Measurements from ENCODE around the gene TASOR2. TPM values are rescaled to one million over a fixed set of nuclear protein-coding genes. Genes with fewer than 3 reads are reported as not detected.

Gene TASOR2
- total RNA-seq, 3 donors from 2014 or later: 93.4 to 115 (median 109) TPM

GRCh38 chr10:5665373-5666007 is 19.1 kb upstream of the TASOR2 start:
- Mint-ChIP-seq H3K36me3 (ENCODE audit: insufficient read depth) (no peaks in the 10 kb centered on the region), H3K4me3 (peak overlapping the region; percentile 75), H3K27me3 (ENCODE audit: low read depth) (no peaks in the 10 kb centered on the region), H3K9me3 (no peaks in the 10 kb centered on the region), H3K4me1 (ENCODE audit: low read depth) (peaks cover 16% of the 10 kb centered on the region)
- ATAC-seq (no peak), DNase-seq (no peak)

GRCh38 chr10:5666008-5666840 is 18.4 kb upstream of the TASOR2 start, which contains the start of gene ASB13:
ASB13 (minus strand) TSS chr10:5666595; CDS start chr10:5666551, 44 bp downstream.
- Mint-ChIP-seq H3K4me3 (peak within 1 kb of the TSS; percentile 88), H3K4me1 (ENCODE audit: low read depth) (peaks cover 16% of the 10 kb centered on the region), H3K36me3 (ENCODE audit: insufficient read depth) (no peaks in the 10 kb centered on the region), H3K9me3 (no peaks in the 10 kb centered on the region), H3K27me3 (ENCODE audit: low read depth) (no peaks in the 10 kb centered on the region)
- ATAC-seq (peak; percentile 89 to 92), DNase-seq (no peak)

DNA sequence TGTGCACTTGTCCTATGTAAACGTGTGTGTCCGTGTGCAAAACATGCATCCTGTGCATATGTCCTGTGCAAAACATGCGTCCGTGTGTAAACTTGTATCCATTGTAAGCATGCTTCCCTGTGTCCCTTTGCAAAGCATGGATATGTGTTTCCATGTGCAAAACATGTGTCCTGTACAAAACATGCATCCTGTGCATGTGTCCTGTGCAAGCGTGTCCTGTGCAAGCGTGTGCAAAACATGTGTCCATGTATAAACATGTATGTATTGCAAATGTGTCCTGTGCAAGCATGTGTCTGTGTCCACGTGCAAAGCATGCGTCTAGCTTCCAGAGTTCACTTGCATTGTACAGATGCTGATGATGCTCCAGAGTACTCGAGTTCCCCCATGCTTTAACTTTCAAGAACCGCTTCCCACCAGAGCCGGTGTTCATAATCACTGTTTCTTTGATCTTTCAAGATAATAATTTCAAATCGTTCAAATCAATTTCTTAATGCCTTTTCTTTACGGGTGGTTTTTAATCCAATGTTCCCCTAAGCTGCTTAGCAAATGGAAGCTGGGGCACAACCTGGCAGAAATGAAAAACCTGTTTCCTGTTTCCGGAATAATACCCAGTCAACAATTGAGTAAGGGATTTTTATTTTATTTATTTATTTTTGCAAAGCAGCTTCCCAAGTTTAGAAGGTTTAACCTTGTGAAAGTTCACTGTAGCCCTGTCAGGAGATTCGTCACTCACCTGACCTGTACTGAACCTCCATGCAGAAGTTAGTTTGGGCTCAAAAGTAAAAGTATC is 17.6 kb upstream of the TASOR2 start:
- no peak for DNase-seq
- Mint-ChIP-seq H3K4me3 (peak overlapping the region; percentile 88), H3K9me3 (no peaks in the 10 kb centered on the region), H3K4me1 (ENCODE audit: low read depth) (peaks cover 16% of the 10 kb centered on the region), H3K27me3 (ENCODE audit: low read depth) (no peaks in the 10 kb centered on the region), H3K36me3 (ENCODE audit: insufficient read depth) (no peaks in the 10 kb centered on the region)
- peak in 1 of 2 donors; percentile 23 for ATAC-seq

GRCh38 chr10:5668429-5668828 is 16.2 kb upstream of the TASOR2 start:
- no peaks in the 10 kb centered on the region for H3K9me3 Mint-ChIP-seq
- DNase-seq (no peak), ATAC-seq (no peak)
- H3K36me3 Mint-ChIP-seq (ENCODE audit: insufficient read depth): no peaks in the 10 kb centered on the region
- H3K27me3 Mint-ChIP-seq (ENCODE audit: low read depth): peaks cover 3% of the 10 kb centered on the region
- H3K4me3 Mint-ChIP-seq: no peak overlapping the region
- H3K4me1 Mint-ChIP-seq (ENCODE audit: low read depth): peaks cover 16% of the 10 kb centered on the region

- Mint-ChIP-seq H3K27me3 (ENCODE audit: low read depth) (peaks cover 6% of the 10 kb centered on the region), H3K36me3 (ENCODE audit: insufficient read depth) (no peaks in the 10 kb centered on the region), H3K4me3 (no peak overlapping the region), H3K4me1 (ENCODE audit: low read depth) (peaks cover 13% of the 10 kb centered on the region), H3K9me3 (no peaks in the 10 kb centered on the region)
- ATAC-seq (no peak), DNase-seq (no peak)
Measured at GRCh38 chr10:5669604-5670003, 15.0 kb upstream of the TASOR2 start.

DNA sequence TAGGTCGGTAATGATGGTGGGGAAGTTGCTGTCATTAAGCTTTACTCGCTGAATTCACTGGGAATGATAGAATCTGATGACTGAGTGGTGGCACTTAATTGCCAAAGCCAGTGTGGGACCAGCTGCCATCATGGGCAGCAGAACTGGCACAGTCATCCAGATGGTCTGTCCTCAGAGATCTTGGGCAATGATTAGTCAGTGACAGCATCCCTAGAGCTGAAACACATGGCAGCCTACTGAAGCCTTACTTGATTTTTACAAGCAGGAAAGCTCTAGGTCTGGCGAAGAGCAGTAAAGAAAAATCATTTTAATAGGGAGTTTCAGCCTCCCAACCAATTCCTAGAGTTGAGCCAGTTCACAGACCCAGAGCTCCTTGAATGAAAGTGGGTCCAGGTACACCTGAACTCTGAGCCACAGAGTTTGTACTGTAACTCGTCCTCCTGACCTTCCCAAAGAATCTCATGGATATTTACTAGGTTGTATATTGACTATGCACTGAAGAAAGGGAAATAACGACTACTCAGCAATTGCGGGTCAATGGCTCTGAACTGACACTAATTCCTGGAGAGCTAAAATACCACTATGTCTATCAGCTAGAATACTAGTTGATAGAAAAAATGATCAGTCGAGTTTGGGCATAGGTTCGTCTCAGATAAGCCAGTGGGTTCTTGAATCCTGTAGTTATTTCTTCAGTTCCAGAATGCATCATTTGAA is 13.8 kb upstream of the TASOR2 start:
- ATAC-seq: no peak
- H3K27me3 Mint-ChIP-seq (ENCODE audit: low read depth): peaks cover 6% of the 10 kb centered on the region
- no peak for DNase-seq
- no peak overlapping the region for H3K4me3 Mint-ChIP-seq
- no peaks in the 10 kb centered on the region for H3K36me3 Mint-ChIP-seq (ENCODE audit: insufficient read depth)
- no peaks in the 10 kb centered on the region for H3K9me3 Mint-ChIP-seq
- H3K4me1 Mint-ChIP-seq (ENCODE audit: low read depth): peaks cover 10% of the 10 kb centered on the region

GRCh38 chr10:5678397-5679036 is 6.1 kb upstream of the TASOR2 start:
- no peak overlapping the region for H3K4me3 Mint-ChIP-seq
- DNase-seq (no peak), ATAC-seq (no peak)
- H3K27me3 Mint-ChIP-seq (ENCODE audit: low read depth): peaks cover 21% of the 10 kb centered on the region
- no peaks in the 10 kb centered on the region for H3K36me3 Mint-ChIP-seq (ENCODE audit: insufficient read depth)
- H3K4me1 Mint-ChIP-seq (ENCODE audit: low read depth): peaks cover 13% of the 10 kb centered on the region
- no peaks in the 10 kb centered on the region for H3K9me3 Mint-ChIP-seq

DNA sequence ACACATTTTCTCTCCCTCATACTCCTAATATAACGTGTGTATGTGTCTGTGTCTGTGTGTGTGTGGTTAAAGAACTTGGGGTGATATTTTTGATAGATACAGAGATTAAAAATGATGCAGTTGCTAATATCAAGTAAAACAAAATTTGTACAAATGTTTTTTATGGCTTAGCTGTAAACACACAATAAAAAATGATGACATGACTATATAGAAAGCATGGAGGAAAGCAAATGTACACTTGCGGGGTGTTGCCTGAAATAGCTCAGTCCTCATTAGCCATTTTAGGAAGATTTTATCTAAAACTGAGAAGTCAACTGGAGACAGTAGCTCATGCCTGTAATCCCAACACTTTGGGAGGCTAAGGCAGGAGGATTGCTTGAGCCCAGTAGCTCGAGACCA is 5.6 kb upstream of the TASOR2 start:
- H3K27me3 Mint-ChIP-seq (ENCODE audit: low read depth): peaks cover 21% of the 10 kb centered on the region
- H3K36me3 Mint-ChIP-seq (ENCODE audit: insufficient read depth): no peaks in the 10 kb centered on the region
- DNase-seq (no peak), ATAC-seq (no peak)
- no peak overlapping the region for H3K4me3 Mint-ChIP-seq
- H3K4me1 Mint-ChIP-seq (ENCODE audit: low read depth): peaks cover 16% of the 10 kb centered on the region
- no peaks in the 10 kb centered on the region for H3K9me3 Mint-ChIP-seq

GRCh38 chr10:5679606-5680005 is 5.0 kb upstream of the TASOR2 start:
- DNase-seq: no peak

GRCh38 chr10:5681930-5682329 is 2.7 kb upstream of the TASOR2 start:
- H3K36me3 Mint-ChIP-seq (ENCODE audit: insufficient read depth): peaks cover 4% of the 10 kb centered on the region
- no peak for ATAC-seq
- no peak overlapping the region for H3K4me3 Mint-ChIP-seq

More at GRCh38 chr10:5679606-5680005, 5.0 kb upstream of the TASOR2 start:
- Mint-ChIP-seq H3K4me1 (ENCODE audit: low read depth) (peaks cover 21% of the 10 kb centered on the region), H3K9me3 (no peaks in the 10 kb centered on the region), H3K4me3 (no peak overlapping the region), H3K27me3 (ENCODE audit: low read depth) (peaks cover 18% of the 10 kb centered on the region), H3K36me3 (ENCODE audit: insufficient read depth) (no peaks in the 10 kb centered on the region)
- ATAC-seq: no peak

DNA sequence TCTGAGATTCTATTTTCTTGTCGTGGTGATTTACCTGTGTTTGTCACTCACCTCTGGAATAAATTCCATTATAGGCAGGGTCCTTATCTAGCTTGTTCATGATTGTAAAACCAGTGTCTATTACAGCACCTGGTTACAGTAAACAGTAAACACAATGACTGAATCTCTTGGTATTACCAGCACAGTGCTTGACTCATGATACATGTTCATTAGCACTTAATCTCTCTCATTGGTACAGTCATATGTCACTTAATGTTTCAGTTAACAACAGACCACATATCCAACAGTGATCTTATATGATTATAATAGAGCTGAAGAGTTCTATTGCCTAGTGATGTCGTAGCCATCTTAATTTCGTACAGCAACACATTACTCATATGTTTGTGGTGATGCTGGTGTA is 1.6 kb upstream of the TASOR2 start:
- H3K4me1 Mint-ChIP-seq (ENCODE audit: low read depth): peaks cover 41% of the 10 kb centered on the region
- H3K4me3 Mint-ChIP-seq: no peak overlapping the region
- peak; percentile 11 to 14 for ATAC-seq
- H3K36me3 Mint-ChIP-seq (ENCODE audit: insufficient read depth): peaks cover 4% of the 10 kb centered on the region
- peaks cover 7% of the 10 kb centered on the region for H3K27me3 Mint-ChIP-seq (ENCODE audit: low read depth)
- DNase-seq: no peak
- H3K9me3 Mint-ChIP-seq: no peaks in the 10 kb centered on the region

More at GRCh38 chr10:5681930-5682329, 2.7 kb upstream of the TASOR2 start:
- Mint-ChIP-seq H3K9me3 (no peaks in the 10 kb centered on the region), H3K27me3 (ENCODE audit: low read depth) (peaks cover 14% of the 10 kb centered on the region), H3K4me1 (ENCODE audit: low read depth) (peaks cover 30% of the 10 kb centered on the region)
- no peak for DNase-seq

DNA sequence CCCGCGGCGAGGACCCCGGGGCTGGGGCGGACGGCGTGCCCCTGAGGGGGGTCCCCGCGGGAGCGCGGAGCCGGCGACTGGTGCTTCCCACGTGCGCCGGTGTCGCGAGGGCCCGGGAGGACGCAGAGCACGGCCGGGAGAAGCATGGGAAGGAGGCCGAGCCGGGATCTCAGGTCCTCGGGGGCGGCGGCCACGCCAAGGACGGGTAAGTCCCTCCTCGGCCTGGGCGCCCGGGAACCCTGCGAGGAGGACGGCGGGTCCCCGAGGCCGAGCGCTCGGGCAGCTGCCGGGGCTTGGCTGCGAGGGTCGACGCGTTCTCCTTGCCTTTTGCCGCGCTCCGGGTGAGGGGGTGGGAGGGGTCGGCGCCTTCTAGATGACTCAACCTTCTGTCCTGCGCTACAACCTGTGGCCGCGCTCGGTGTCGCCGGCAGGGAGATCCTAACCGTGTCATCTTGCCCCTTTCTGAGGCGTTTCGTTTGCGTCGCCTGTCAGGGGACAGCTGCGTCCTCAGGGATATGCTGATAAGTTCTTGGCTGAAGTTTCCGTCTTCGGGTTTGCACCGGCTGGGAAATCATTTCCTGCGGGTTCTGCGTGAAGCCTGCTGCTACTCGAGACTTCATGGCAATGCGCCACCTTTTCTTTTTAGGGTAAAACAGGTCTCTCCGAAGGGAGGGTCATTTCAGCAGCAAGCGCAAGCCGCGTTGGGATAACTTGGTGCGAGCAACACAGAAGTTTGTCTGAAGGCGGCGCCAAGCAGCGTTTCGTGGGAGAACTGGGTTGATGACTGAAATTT is 529 bp downstream of the TASOR2 start:
- H3K9me3 Mint-ChIP-seq: no peaks in the 10 kb centered on the region
- ATAC-seq (peak; percentile 69 to 77), DNase-seq (peak; percentile 48)
- H3K4me1 Mint-ChIP-seq (ENCODE audit: low read depth): peaks cover 53% of the 10 kb centered on the region
- H3K36me3 Mint-ChIP-seq (ENCODE audit: insufficient read depth): peaks cover 6% of the 10 kb centered on the region
- H3K4me3 Mint-ChIP-seq: peak overlapping the region; percentile 98
- no peaks in the 10 kb centered on the region for H3K27me3 Mint-ChIP-seq (ENCODE audit: low read depth)

DNA sequence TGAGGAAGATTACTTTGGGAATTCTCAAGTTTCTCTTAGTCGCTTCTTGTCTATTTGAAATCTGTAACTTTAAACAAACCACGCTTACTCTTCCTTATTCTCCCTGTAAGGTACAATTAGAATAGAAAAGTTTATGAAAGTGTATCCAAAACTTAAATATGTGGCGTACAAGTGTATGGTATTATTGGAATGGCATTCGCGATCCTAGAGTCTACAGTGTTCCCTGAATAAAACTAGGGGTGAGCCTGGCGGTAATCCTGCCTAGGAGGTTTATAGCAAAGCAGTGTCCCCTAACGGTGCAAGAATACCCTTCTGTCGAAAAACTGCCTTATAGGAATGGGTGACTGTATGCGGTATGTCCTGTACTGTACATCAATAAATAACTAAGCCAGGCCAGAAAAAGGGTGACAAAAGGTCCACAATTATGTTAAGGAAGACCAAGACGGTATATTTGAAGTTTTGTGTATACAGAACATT is 1.2 kb downstream of the TASOR2 start:
- ATAC-seq: no peak
- peak overlapping the region; percentile 98 for H3K4me3 Mint-ChIP-seq

More for the DNA sequence above, 1.2 kb downstream of the TASOR2 start:
- peaks cover 6% of the 10 kb centered on the region for H3K36me3 Mint-ChIP-seq (ENCODE audit: insufficient read depth)
- H3K27me3 Mint-ChIP-seq (ENCODE audit: low read depth): no peaks in the 10 kb centered on the region
- H3K9me3 Mint-ChIP-seq: no peaks in the 10 kb centered on the region
- DNase-seq: no peak
- H3K4me1 Mint-ChIP-seq (ENCODE audit: low read depth): peaks cover 57% of the 10 kb centered on the region

Measured in activated T-cell treated with anti-CD3 and anti-CD28 coated beads, Interleukin-2, amount 50 U/mL, for 4 hours (primary cell).